Measurements from ENCODE around the gene MMP24OS. TPM values are rescaled to one million over a fixed set of nuclear protein-coding genes. Genes with fewer than 3 reads are reported as not detected.

Gene MMP24OS
- polyA plus RNA-seq, 3 donors = 22.7 to 38.8 (median 32.3) TPM

DNA sequence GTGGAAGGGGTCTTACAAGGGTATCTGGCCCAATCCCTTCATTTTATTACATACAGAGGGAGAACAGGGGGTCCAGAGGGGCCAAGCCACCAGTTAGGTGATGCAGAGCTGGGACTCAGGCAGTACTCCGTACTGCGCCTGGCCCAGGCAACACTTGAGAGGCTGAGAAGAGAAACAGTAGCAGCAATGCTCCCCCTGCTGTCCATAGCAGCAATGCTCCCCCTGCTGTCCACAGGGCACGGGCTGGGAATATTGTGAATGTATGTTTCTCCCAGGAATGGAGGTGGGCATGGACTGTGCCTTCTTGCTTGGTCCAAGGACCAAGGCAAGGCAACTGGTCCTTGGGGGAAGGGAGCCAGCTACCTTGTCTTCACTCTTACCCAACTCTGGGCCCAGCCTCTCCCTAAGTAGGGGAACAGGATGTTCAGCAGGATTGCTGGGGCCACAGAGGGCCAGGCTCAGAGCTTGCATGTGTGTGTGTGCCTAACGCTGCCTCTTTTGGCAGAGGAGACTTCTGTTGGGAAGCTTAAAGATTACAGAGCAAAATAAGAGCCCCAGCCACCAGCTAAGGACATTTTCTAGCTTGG lies 29.1 kb upstream of the MMP24OS start:
- no peak for DNase-seq (ENCODE audit: low read depth in 3 of 3, low spot score in 2 of 3)

DNA sequence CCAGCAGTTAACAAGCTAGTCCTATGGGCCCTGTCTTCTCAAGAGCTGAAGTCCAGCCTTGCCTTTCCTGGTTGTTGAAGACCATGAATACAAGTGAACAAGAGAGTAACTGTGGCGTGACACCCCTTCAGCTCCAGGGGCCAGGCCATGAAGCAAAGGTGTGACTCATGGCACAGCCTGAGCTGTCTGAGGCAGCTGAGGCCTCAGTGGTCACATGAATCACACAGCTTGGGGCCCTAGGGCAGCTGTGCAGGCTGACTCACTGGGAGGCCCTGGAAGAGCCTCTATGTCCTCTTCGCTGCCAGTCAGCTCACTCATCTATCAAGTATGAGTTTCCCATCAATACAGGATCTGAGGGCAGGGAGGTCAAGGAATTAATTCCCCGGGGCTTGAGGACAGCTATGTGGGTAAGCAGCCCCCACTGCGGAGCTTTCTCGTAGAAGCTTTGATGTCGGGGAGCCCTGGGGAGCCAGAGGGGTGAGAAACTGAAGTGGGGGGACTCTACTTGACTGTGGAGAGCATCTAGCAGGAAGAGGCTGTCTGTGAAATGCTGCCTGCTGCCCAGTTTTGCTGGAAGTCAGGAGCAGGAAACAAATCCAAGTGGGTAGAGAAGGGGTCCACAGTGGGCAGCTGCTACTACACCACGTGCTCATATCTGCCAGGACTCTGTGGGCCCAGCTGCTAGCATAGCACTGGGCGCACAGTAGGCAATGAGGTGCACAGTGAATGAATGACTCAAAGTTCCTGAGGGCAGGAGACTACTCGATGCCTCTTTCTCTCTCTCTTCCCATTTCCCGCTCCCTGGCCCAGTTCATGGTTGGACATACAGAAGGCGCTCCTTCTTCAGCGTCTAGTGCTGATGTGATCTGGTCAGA lies 28.0 kb upstream of the MMP24OS start:
- DNase-seq (ENCODE audit: low read depth in 3 of 3, low spot score in 2 of 3) = no peak

DNA sequence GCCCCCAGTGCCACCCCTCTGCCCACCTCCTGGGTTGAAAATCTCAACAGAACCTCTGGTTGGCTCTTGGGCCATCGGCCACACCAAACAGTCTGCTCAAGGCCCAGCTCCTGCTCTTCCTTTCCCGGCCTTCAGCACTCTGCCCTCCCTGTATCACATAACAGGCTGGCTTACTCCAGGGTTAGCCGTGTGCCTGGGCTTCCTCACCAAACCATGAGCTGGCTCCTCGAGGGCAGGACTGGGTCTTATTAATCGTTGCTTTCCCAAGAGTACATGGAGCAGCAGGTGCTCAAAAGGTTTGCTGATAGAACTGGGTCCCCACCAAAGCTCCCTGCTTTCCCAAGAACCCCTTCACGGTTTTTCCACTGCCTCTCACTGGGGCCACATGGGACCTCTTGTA lies 27.0 kb upstream of the MMP24OS start:
- DNase-seq (ENCODE audit: low read depth in 3 of 3, low spot score in 2 of 3) = no peak

DNA sequence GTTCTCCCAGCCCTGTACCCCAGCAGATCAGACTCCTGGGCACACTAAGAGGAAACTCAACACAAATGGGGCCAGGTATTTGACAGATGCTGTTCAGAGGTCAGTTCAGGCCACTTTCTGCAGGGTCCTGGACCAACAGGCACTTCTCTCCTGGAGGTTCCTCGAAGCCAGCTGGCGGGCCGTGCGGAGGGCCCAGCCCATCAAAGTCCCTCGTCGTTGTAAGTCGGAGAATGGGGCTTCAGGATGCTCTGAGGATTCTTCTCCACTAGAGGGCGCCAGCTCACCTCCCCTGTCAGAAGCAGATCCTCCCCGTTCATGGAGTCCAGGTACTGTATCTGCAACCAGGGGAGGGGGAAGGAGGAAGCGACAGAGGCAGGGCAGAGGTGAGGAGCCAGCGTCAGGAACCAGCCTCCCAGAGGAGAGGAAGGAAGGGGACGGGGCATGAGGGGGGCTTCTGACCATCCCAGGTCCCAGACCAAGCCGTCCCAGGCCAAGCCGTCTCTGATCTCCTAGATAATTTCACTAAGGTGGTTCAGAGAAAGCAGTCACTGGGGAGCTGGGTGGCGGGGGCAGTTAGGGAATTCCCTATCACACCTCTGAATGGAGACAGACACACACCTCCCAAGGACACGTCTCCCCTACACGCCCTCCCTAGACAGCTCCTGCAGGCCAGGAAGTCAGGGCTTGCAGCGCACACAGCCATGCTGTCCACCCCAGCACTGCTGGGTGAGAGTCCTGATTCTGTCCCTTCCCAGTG lies 26.0 kb upstream of the MMP24OS start:
- DNase-seq (ENCODE audit: low read depth in 3 of 3, low spot score in 2 of 3) = peak; percentile 65 to 76 (median 70)

DNA sequence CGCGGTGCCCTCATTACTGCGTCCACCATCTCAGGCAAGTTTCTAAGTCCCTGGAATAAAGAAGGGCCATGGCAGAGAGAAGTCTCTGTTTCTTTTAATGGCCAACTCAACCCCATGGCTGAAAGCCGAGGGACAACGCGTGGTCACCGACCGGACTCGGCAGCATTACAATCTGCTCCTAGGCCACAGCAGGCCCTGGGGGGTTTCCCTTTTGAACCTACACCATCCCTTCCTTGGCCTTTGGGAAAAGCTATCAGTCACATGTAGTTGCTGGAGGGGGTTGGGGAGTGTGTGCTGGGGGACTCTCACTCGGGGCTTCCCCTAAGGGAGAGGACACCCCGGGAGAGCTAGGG lies 25.4 kb upstream of the MMP24OS start:
- no peak for DNase-seq (ENCODE audit: low read depth in 3 of 3, low spot score in 2 of 3)

DNA sequence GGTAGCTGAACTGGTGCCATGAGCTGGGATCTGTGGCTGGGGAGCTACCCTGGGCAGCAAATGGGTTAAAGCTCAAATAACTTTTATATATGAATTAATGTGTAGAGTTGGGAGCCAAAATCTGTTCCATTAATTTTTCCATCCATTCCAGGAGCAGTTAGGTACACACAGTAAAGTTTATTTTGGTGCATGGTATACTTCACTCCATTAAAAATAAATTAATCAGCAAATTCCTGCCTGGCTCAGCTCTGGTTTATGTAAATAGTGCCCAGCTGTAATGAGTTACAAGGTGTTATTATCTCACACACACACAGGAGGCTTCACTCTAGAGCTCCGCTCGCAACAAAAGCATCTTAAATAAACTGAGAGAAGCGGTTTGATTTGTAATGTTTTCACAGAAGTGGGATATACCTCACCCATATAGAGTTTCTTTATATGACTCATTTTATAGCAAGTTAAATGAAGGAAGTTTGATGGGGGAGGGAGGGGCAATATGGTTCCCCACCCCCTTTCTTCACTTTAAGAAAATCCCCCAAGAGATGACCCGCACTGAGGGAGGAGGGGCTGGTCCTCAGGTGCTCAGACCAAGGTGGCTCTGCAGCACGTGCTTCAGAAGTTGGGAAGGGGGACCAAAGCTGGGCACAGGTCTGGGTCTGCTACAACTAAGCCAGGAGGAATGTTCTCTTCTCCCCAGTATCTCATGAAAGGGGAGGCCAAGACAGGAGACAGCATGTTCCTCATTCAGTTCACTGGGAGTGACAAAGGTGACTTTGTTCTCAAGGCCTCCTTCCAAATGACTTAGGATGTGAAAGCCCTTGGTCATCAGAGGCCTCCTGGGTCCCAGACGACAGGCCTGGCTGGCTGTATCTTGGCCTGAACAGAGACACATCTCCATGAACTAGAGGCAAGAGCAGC lies 24.8 kb upstream of the MMP24OS start:
- DNase-seq (ENCODE audit: low read depth in 3 of 3, low spot score in 2 of 3) = no peak

DNA sequence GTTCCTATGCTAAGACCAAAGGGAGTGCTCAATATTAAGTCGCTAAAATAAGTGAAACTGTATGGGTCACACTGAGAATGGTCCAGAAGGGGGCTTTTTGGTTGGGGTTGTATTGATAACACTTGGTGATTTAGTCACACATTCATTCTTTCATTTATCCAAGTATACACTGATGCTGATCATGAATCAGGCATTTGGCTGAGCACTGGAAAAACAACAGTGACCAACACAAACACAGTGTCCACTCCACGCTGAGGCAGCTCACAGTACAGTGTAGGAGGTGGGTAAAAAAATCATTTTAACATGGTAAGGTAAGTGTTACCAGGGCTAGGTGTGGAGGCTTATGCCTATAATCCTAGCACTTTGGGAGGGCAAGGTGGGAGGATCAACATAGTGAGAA lies 23.5 kb upstream of the MMP24OS start:
- no peak for DNase-seq (ENCODE audit: low read depth in 3 of 3, low spot score in 2 of 3)

DNA sequence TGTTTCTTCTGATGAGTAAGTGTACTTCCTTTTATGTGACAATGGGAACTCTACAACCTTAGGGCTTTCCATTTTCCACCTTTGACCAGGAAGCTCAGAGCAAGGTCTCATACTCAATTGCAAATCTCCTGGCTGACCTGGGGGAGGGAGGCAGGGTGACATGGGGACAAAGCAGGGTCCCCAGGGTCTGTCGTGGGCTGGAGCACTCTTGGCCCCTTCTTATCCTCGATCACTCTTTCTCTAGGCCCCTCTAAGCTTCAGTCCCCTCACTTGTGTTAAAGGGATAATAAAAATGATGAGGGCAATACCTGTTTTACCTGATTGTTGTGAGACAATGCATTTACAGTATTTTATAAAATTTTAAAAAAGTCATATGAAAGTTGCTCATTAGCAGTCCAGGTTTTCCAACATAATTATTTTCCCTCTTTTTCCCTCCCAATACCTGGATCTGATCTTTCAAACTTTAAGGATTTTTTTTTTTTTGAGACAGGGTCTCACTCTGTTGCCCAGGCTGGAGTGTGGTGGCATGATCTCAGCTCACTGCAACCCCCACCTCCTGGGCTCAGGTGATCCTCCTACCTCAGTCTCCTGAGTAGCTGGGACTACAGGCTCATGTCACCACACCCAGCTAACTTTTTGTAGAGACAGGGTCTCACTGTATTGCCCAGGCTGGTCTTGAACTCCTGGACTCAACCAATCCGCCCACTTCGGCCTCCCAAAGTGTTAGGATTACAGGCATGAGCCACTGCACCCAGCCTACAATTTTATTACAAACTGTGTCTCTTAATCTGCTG lies 22.7 kb upstream of the MMP24OS start:
- no peak for DNase-seq (ENCODE audit: low read depth in 3 of 3, low spot score in 2 of 3)

DNA sequence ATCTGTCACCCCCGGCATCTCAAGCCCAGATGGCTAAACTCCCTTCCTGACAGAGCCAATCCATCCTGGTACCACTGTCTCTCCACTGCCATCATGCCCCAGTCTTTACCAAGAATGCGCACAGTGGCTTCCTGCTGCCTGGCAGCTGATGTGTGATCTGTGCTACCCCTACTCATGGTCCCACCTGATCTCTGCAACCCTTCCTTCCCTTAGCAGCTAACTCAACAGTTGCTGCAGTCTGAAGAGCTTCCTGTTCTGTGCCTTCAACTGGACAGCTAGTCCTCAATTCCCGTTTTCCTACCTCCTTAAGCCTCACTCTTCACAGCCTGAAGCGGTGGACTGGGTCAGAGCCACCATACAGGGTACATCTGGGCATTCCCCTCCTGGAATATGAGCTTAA lies 21.9 kb upstream of the MMP24OS start:
- no peak for DNase-seq (ENCODE audit: low read depth in 3 of 3, low spot score in 2 of 3)

DNA sequence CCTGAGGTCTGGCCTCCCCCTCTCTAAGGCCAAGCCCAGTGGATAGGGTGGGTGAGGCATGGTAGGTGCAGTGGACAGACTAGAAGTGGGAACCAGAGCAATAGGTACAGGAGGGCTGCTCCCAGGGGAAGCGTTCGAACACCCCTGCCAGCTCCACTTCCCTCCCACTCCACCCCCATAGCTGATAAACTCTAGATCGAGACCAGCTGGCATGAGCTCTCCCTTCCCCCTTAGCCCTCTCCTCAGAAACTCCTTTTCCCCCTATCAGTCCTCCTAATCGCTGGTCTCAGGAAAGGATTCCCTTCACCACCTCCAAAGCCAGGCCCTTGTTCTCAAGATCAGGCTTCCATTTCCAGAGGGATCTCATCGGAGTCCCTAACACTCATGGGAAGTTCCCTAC lies 20.3 kb upstream of the MMP24OS start:
- no peak for DNase-seq (ENCODE audit: low read depth in 3 of 3, low spot score in 2 of 3)

DNA sequence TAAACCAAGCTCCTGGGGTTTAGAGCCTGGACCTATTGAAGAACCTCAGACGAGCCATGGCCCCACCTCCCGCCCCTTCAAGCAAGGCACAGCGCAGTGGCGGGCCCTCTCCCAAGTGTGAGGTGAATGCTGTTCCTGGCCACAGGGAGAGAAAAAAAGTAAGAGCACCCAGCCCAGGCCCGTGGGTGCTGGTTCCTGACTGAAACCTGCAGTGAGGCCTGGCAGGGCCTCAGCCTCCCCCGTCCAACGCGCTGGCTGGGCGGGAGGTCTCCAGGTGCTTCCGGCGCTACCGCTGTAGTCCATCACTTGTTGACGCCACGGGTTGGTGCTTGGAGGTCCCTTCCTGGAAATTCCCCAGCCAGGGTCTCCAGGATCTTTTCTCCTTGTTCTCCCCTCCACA lies 19.8 kb upstream of the MMP24OS start:
- DNase-seq (ENCODE audit: low read depth in 3 of 3, low spot score in 2 of 3) = no peak

DNA sequence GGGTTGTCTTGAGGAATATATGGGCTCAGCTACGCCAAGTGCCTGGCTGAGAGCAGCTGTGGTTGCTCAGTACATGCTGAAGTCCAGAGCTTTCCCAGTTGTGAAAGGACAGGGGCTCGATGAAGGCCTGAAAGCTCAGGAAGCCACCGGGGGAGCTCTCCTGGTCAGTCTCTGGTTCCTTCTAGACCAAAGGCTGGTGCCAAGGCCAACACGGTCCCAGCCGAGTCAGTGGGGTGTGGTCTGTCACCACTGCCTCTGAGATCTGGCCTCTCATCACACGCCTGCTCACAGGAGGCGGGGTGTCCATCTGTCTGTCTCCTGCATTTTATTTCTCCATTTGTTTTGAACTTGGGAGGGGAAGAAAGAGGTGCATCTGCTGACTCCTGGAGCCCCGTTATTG lies 19.2 kb upstream of the MMP24OS start:
- no peak for DNase-seq (ENCODE audit: low read depth in 3 of 3, low spot score in 2 of 3)

DNA sequence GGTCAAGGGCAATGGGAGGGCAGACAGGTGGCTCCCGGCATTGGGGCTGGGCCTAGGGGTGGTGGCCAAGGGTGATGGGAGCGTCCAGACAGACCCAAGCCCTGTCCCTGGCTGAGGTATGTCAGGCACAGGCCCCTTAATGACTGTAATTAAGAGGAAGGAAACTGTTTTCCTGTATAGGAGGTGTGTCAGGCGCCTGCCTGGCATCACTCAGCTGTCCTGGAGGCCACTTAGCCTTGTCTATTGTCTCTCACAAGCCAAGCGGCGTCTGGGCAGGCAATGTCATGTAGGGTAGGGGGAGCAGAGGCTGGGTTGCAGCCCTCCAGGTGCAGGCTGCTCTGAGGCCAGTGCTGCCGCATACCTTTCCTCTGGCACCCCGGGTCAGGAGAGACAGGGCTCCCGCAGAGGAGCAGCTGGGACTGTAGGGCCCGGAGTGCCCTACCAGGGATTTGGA lies 18.2 kb upstream of the MMP24OS start:
- no peak for DNase-seq (ENCODE audit: low read depth in 3 of 3, low spot score in 2 of 3)

DNA sequence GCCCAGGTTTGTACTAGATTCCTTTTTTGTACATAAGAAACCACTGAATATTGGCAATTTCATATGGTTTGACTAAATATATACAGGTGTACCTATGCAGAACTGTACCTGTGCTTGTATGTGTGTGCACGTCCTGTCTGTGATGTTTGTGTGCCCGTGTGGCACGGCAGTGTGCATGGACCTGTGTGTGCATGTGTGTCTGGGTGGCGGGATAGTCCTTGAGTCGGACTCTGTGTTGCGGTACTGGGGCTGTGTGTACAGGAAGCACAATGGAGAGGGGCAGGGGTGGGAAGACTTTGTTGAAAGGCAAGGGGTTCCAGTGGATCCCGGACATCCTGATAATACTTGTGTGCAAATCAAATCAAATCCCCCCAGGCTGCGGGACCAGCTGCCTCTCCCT lies 17.8 kb upstream of the MMP24OS start:
- DNase-seq (ENCODE audit: low read depth in 3 of 3, low spot score in 2 of 3) = no peak

DNA sequence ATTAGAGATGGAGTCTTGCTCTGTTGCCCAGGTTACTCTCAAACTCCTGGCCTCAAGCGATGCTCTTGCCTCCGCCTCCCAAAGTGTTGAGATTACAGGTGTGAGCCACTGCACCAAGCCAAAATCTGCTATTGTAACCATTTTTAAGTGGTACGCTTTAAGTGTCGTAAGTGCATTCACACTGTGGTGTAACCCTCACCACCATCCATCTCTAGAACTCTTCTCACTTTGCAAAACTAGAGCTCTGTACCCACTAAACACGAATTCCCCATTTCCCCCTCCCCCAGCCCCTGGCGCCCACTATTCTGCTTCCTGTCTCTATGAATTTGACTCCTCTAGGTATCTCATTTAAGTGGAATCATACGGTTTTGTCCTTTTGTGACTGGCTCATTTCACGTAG lies 17.1 kb upstream of the MMP24OS start:
- no peak for DNase-seq (ENCODE audit: low read depth in 3 of 3, low spot score in 2 of 3)

DNA sequence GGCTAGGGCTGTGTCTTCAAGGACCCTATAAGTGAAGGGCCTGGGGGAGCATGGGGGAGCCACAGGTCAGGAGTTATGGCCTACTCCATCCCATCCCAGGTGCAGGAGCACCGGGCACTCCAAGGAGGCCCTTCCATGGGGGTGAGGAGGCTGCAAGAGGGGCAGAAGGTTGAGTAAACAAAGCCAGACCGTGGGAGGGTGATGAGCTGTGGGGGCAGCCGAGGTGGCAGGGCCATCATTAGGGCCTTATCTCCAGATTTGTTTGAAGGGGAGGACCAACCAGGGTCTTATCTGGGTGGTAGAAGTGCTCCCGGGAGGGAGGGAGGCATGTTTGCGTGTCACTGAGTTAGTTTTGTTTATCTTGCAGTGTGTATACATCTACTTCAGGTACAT lies 16.4 kb upstream of the MMP24OS start:
- no peak for DNase-seq (ENCODE audit: low read depth in 3 of 3, low spot score in 2 of 3)

DNA sequence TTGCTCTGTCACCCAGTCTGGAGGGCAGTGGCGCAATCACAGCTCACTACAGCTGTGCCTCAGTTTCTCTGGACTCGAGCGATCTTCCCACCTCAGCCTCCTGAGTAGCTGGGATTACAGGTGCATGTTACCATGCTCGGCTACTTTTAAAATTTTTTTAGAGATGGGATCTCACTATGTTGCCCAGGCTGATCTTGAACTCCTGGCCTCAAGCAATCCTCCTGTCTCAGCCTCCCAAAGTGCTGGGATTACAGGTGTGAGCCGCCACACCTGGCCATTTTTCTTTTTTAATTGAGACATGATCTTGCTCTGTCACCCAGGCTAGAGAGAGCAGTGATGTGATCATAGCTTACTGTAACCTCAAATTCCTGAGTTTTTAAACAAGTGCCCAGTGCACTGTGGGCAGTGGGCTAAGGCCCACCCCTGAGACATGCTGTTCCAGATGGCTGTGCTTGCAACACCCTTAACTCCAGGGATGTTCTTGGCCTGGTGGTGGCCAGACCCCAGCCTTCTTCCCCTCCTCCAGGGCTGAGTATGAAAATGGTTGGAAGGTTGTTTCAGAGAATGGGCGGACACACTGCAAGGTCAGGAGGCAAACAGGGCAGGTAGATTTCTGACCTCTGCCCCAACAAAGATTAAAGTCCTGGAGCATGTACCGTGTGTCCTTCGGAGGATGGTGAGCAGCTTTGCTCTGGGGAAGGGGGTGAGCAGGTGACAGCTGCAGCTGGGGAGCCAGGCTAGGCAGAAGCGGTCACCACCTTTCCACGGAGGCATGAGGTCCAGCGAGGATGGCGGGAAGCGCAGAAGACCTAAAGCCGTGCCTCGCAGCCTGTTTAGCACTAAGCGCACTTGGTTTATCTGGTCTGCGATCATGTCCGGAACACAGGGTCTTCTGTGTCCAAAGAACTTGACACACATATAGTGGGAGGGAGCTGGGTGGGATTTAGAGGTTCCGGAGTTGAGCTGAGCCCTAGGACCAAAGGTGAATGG lies 15.7 kb upstream of the MMP24OS start:
- DNase-seq (ENCODE audit: low read depth in 3 of 3, low spot score in 2 of 3) = no peak

DNA sequence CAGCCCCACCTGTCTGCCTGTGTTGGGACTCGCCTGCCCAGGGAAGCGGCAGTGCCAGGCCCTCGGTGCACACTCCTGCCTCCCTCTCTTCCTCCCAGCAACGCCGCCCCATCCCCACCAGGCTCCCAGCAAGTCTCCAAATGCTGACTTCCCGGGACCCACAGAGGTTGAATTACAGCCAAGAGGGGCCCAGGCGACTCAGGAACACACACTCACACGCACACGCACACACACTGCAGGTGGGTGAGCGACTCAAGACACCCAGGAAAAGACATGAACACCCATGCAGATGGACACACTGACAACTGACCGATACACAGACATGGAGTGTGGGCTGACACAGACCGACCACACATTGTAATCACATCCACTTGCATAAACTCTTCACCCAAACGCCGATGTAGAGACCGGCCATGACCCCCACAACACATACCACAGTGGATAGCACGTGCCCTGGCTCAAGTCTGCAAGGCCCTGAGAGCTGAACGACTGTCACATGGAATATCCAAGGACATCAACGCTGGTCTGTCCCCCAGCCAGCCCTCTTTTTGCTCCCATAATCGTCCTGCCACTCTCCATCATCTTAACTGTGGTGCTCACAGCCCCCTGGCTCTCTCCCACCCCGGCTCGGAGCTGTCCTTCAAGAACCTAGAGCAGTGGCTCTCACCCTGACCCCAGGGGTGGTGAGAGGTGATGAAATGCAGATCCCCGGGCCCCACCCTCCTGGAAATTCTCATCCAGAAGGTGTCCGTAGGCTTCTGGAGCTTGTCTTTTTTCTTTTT lies 14.8 kb upstream of the MMP24OS start:
- no peak for DNase-seq (ENCODE audit: low read depth in 3 of 3, low spot score in 2 of 3)

All from right renal cortex interstitium (tissue), 3 donors.